Esophagus muscularis mucosa (tissue), 4 donors: ENCODE data around the gene MYBBP1A.

Experiments
- CTCF ChIP-seq, 3 experiments: fragments of 200-600 bp in 2 of 3; fragments of 450-650 bp in 1 of 3; sonication (generic) in 2 of 3; IDR thresholded peaks; one replicate each; pipeline ENCODE4 v1.5.1; 2017 to 2019; ENCODE audit warnings: antibody characterized with exemption in 3 of 3, mild to moderate bottlenecking in 2 of 3, moderate library complexity in 1 of 3
- EP300 ChIP-seq: sonication (generic); formaldehyde crosslinking; IDR thresholded peaks from one replicate; pipeline ENCODE4 v1.6.1; 2017; ENCODE audit warnings: antibody characterized with exemption
- POLR2A ChIP-seq: fragments of 450-650 bp; IDR thresholded peaks from one replicate; pipeline ENCODE4 v1.6.1; 2017; ENCODE audit warnings: antibody characterized with exemption, moderate library complexity, mild to moderate bottlenecking, low read depth
- POLR2AphosphoS5 ChIP-seq, 2 donors: sonication (generic); formaldehyde crosslinking; IDR thresholded peaks; one replicate each; pipeline ENCODE4 v1.6.1; 2017; ENCODE audit warnings: antibody characterized with exemption in 2 of 2

- no peak for TF ChIP-seq CTCF (IDR thresholded peaks at IDR 0.05)
- TF ChIP-seq POLR2A: no peak
- no peak for TF ChIP-seq POLR2AphosphoS5 (IDR thresholded peaks at IDR 0.05)
- no peak for TF ChIP-seq EP300
Measured at GRCh38 chr17:4582101-4582501, 26.9 kb upstream of the MYBBP1A start.
